Endothelial cell of umbilical vein (primary cell): ENCODE data around the gene CLVS2. TPM values are rescaled to one million over a fixed set of nuclear protein-coding genes. Genes with fewer than 3 reads are reported as not detected.

Experiments used
- BruUV-seq: library from RNA; stranded (reverse); fragments of 400-500 nt; replicated peaks from 2 replicates; lab custom pipeline; 2021; lab: Mats Ljungman, UMichigan
- CTCF ChIA-PET: fragments of 300-600, 350-600 bp; sonication (Branson Sonifier 250); formaldehyde crosslinking; loops from one replicate; lab custom pipeline; 2021; ENCODE audit warnings: antibody characterized with exemption, inconsistent platforms; lab: Charles Lee
- POLR2A ChIA-PET: fragments of 300-600, 350-600 bp; sonication (Branson Sonifier 250); formaldehyde crosslinking; loops from one replicate; lab custom pipeline; 2021; ENCODE audit warnings: antibody characterized with exemption, inconsistent platforms; lab: Charles Lee
- DNase-seq: peaks from one replicate; pipeline ENCODE4 v3.0.0-alpha.2; 2011; ENCODE audit warnings: low read depth, low spot score
- FAIRE-seq: peaks from 2 replicates; lab custom pipeline; 2011; peaks lifted over from hg19 to GRCh38; lab: Jason Lieb, UNC
- H2AFZ ChIP-seq: 2 replicates; pipeline ENCODE4 v1.6.0; 2012; ENCODE audit warnings: low read depth, low read length, control low read depth, inconsistent platforms
- H3K27ac ChIP-seq: 2 replicates; pipeline ENCODE4 v1.5.1; 2011; ENCODE audit warnings: low read depth, mild to moderate bottlenecking, control low read depth, low read length, moderate library complexity; ENCODE audit not compliant: insufficient read depth
- H3K27me3 ChIP-seq, 2 experiments: 2 replicates each; pipeline versions ENCODE4 v1.6.0 to v1.6.1; 2011; ENCODE audit warnings: low read length in 2 of 2, mixed read lengths in 1 of 2; ENCODE audit not compliant: control insufficient read depth in 2 of 2, insufficient read depth in 2 of 2
- H3K36me3 ChIP-seq, 2 experiments: 2 replicates in 1 of 2; 3 replicates in 1 of 2; pipeline ENCODE4 v1.5.1; 2011; ENCODE audit warnings: low read length in 2 of 2, mild to moderate bottlenecking in 1 of 2, moderate library complexity in 1 of 2; ENCODE audit not compliant: control insufficient read depth in 2 of 2, insufficient read depth in 2 of 2; ENCODE audit errors: extremely low read depth in 1 of 2
- H3K4me1 ChIP-seq: 3 replicates; pipeline ENCODE4 v1.5.1; 2011; ENCODE audit warnings: mild to moderate bottlenecking, low read length; ENCODE audit not compliant: control insufficient read depth, insufficient read depth; ENCODE audit errors: extremely low read depth
- H3K4me2 ChIP-seq: 2 replicates; pipeline ENCODE4 v1.6.1; 2011; ENCODE audit warnings: low read length, control low read depth, mixed read lengths; ENCODE audit not compliant: insufficient read depth
- H3K4me3 ChIP-seq, 3 experiments: fragments of 200-600 bp in 1 of 3; sonication (generic), shearing (Covaris generic) in 1 of 3; replicated peaks in 1 of 3; 2 replicates each; pipeline ENCODE4 v1.5.1; 2011 to 2016; ENCODE audit warnings: control low read depth in 3 of 3, low read length in 3 of 3, mild to moderate bottlenecking in 2 of 3, inconsistent platforms in 1 of 3, low read depth in 1 of 3, moderate library complexity in 1 of 3; ENCODE audit not compliant: insufficient read depth in 1 of 3
- H3K79me2 ChIP-seq: 2 replicates; pipeline ENCODE4 v1.6.0; 2012; ENCODE audit warnings: low read length, inconsistent platforms; ENCODE audit not compliant: control insufficient read depth, insufficient read depth
- H3K9ac ChIP-seq: replicated peaks from 2 replicates; pipeline ENCODE3; 2011; ENCODE audit warnings: low read length, control low read depth; ENCODE audit not compliant: insufficient read depth; ENCODE audit errors: extremely low read depth
- H3K9me1 ChIP-seq: replicated peaks from 3 replicates; pipeline ENCODE4 v1.6.0; 2011; ENCODE audit warnings: mild to moderate bottlenecking, low read length; ENCODE audit not compliant: control insufficient read depth, insufficient read depth; ENCODE audit errors: extremely low read depth
- H3K9me3 ChIP-seq: replicated peaks from 2 replicates; pipeline ENCODE4 v1.5.1; 2012; ENCODE audit warnings: low read length, inconsistent platforms; ENCODE audit not compliant: control insufficient read depth, insufficient read depth
- H4K20me1 ChIP-seq: replicated peaks from 2 replicates; pipeline ENCODE3; 2011; ENCODE audit warnings: mild to moderate bottlenecking, low read length; ENCODE audit not compliant: control insufficient read depth, insufficient read depth; ENCODE audit errors: extremely low read depth
- CTCF ChIP-seq, 2 donors: IDR thresholded peaks; 1 replicate in 1 of 2; 2 replicates in 1 of 2; pipeline ENCODE4 v1.5.1; 2011; ENCODE audit warnings: low read length in 2 of 2, mild to moderate bottlenecking in 2 of 2, moderate library complexity in 2 of 2, control low read depth in 1 of 2, inconsistent platforms in 1 of 2, low read depth in 1 of 2; ENCODE audit not compliant: insufficient read depth in 1 of 2; ENCODE audit errors: extremely low read depth in 1 of 2
- EZH2 ChIP-seq: IDR thresholded peaks from 2 replicates; pipeline ENCODE4 v1.6.1; 2012; ENCODE audit warnings: borderline replicate concordance, low read depth, mild to moderate bottlenecking, moderate library complexity, low read length, inconsistent platforms; ENCODE audit not compliant: severe bottlenecking
- FOS ChIP-seq: IDR thresholded peaks from 2 replicates; pipeline ENCODE4 v1.6.1; 2011; ENCODE audit warnings: mild to moderate bottlenecking, low read length, moderate library complexity, borderline replicate concordance; ENCODE audit not compliant: insufficient read depth
- GATA2 ChIP-seq: IDR thresholded peaks from 2 replicates; pipeline ENCODE4 v1.7.0; 2011; ENCODE audit warnings: low read depth, mild to moderate bottlenecking, moderate library complexity, mixed read lengths, low read length; ENCODE audit not compliant: insufficient read length, insufficient read depth
- JUN ChIP-seq: IDR thresholded peaks from 2 replicates; pipeline ENCODE4 v1.6.1; 2011; ENCODE audit warnings: borderline replicate concordance, low read depth; ENCODE audit not compliant: insufficient read length, insufficient read depth
- MAX ChIP-seq: IDR thresholded peaks from 2 replicates; pipeline ENCODE4 v1.6.1; 2011; ENCODE audit not compliant: insufficient read depth, insufficient read length
- MYC ChIP-seq: IDR thresholded peaks from one replicate; pipeline ENCODE4 v1.6.1; 2011; ENCODE audit warnings: mild to moderate bottlenecking, low read depth, low read length
- POLR2A ChIP-seq: IDR thresholded peaks from 2 replicates; pipeline ENCODE4 v1.6.1; 2012; ENCODE audit warnings: low read depth, mild to moderate bottlenecking, control low read depth, low read length
- POLR2AphosphoS5 ChIP-seq: IDR thresholded peaks from 2 replicates; pipeline ENCODE4 v1.6.1; 2012; ENCODE audit warnings: low read depth, mild to moderate bottlenecking, control low read depth, low read length, moderate library complexity; ENCODE audit not compliant: insufficient read depth
- dilution Hi-C: fragments of 300-500 bp; cut with MboI; formaldehyde crosslinking; loops from one replicate; pipeline ENCODE4 v1.15.0; 2019; ENCODE audit warnings: low sequenced_read_pairs; ENCODE audit not compliant: extremely low pct_ligation_motif_present
- intact Hi-C: fragments of 100-400 bp; cut with micrococcal nuclease; formaldehyde crosslinking; loops from one replicate; pipeline ENCODE4 v1.10.0; 2022
- polyA plus RNA-seq, 4 experiments: library from polyadenylated mRNA; depleted of rRNA in 3 of 4; stranded (reverse) in 3 of 4; unstranded in 1 of 4; fragments of >200 nt; gene quantifications; 2 replicates each; pipeline versions ENCODE4 v1.2.1 to v1.2.3, GENCODE V29; 2011 to 2012; ENCODE audit warnings: missing spikeins in 1 of 4
- total RNA-seq: library from RNA; stranded (reverse); gene quantifications from 2 replicates; pipeline ENCODE4 v1.2.3, GENCODE V29; 2021

CLVS2 gene
- total and polyA plus RNA-seq, 2 donors (not counting 3 experiments of a cell fraction or from before 2014, with no cell fraction given), result not detected

GRCh38 chr6:122998403-122998975 lies 2.5 kb downstream of the CLVS2 start:
- DNase-seq, result no peak
- Histone ChIP-seq H3K27me3 (peaks cover 8 to 38% of the 10 kb centered on the region in 2 experiments), H3K9ac (no peak overlapping the region), H3K4me3 (no peak overlapping the region), H3K36me3 (no peaks in the 10 kb centered on the region), H3K9me1 (no peaks in the 10 kb centered on the region), H3K79me2 (no peaks in the 10 kb centered on the region), H4K20me1 (no peaks in the 10 kb centered on the region), H3K27ac (no peak overlapping the region), H3K4me1 (no peaks in the 10 kb centered on the region), H2AFZ (no peak overlapping the region), H3K4me2 (no peak overlapping the region), H3K9me3 (no peaks in the 10 kb centered on the region)
- dilution Hi-C loops (no loop called here), intact Hi-C loops (no loop called here)
- FAIRE-seq, result no peak
- CTCF ChIA-PET, result no interaction called here
- POLR2A ChIA-PET, result no interaction called here
- BruUV-seq, result no TSS peak
- TF ChIP-seq FOS, result no peak
- TF ChIP-seq JUN, result no peak
- TF ChIP-seq EZH2, result no peak
- no peak for TF ChIP-seq CTCF (IDR thresholded peaks at IDR 0.05; ENCODE audit: extremely low read depth in 1 of 2, insufficient read depth in 1 of 2, low read depth in 1 of 2, low read length in 2 of 2)
- no peak for TF ChIP-seq MAX
- no peak for TF ChIP-seq MYC
- TF ChIP-seq POLR2A, result no peak
- TF ChIP-seq GATA2, result no peak
- TF ChIP-seq POLR2AphosphoS5, result no peak
